Adipose tissue (tissue), 3 donors: ENCODE results near the gene PRKCE. TPM values are rescaled to one million over a fixed set of nuclear protein-coding genes. Genes with fewer than 3 reads are reported as not detected.

ENCODE experiments used
- H3K27ac ChIP-seq: one replicate; pipeline ENCODE4 v1.5.1; 2013; ENCODE audit warnings: low read depth, low read length
- WGBS, 3 donors: extraction: QIAGEN DNeasy Blood & Tissue Kit; methylation state at CpG; one replicate each; pipeline ENCODE4 v1.1.7; 2013; 5-methylcytosine and 5-hydroxymethylcytosine counted together
- polyA plus RNA-seq, 3 donors: library from polyadenylated mRNA; stranded (reverse); fragments of 200-250 nt; gene quantifications; one replicate each; pipeline ENCODE4 v1.2.3, GENCODE V29; 2013
- donor health status: healthy with polysubstance abuse.
- donor health status: Bipolar disorder and iron deficiency.
- donor health status: healthy.

The PRKCE gene
- polyA plus RNA-seq, 3 donors: 2.8 to 4.6 (median 3.5) TPM

- 81 to 90% (median 81%) methylated on average over 1 of the region's 1 CpG for WGBS, 3 donors
- no peak overlapping the region for H3K27ac ChIP-seq
These were observed 23.6 kb upstream of the PRKCE start for GRCh38 chr2:45627911-45628310.

- no peak overlapping the region for H3K27ac ChIP-seq
- WGBS, 3 donors: 52 to 92% (median 92%) methylated on average over 1 of the region's 1 CpG
These were observed 21.5 kb upstream of the PRKCE start for GRCh38 chr2:45629971-45630370.

- H3K27ac ChIP-seq: no peak overlapping the region
- WGBS, 3 donors: 91 to 100% (median 93%) methylated on average over 3 of the region's 3 CpGs
These were observed 20.2 kb upstream of the PRKCE start for GRCh38 chr2:45631319-45631718.

GRCh38 chr2:45631955-45632354, 19.5 kb upstream of the PRKCE start:
- H3K27ac ChIP-seq: no peak overlapping the region
- 82 to 94% (median 86%) methylated on average over 3 of the region's 3 CpGs for WGBS, 3 donors

GRCh38 chr2:45634223-45634622, 17.3 kb upstream of the PRKCE start:
- H3K27ac ChIP-seq: no peak overlapping the region
- WGBS, 3 donors: 88 to 91% (median 88%) methylated on average over 5 of the region's 5 CpGs

- no peak overlapping the region for H3K27ac ChIP-seq
- 79 to 89% (median 87%) methylated on average over 5 of the region's 5 CpGs for WGBS, 3 donors
These were observed 15.5 kb upstream of the PRKCE start for GRCh38 chr2:45636008-45636407.

GRCh38 chr2:45637440-45637839, 14.0 kb upstream of the PRKCE start:
- no peak overlapping the region for H3K27ac ChIP-seq
- 58 to 67% (median 63%) methylated on average over 5 of the region's 5 CpGs for WGBS, 3 donors

GRCh38 chr2:45640576-45640975, 10.9 kb upstream of the PRKCE start:
- 68 to 83% (median 81%) methylated on average over 2 of the region's 2 CpGs for WGBS, 3 donors

GRCh38 chr2:45643095-45643494, 8.4 kb upstream of the PRKCE start:
- WGBS, 3 donors: 21 to 32% (median 24%) methylated on average over 10 to 11 of the region's 11 CpGs

More at GRCh38 chr2:45640576-45640975, 10.9 kb upstream of the PRKCE start:
- no peak overlapping the region for H3K27ac ChIP-seq

GRCh38 chr2:45643543-45644542, 7.6 kb upstream of the PRKCE start:
- no peak overlapping the region for H3K27ac ChIP-seq
- 10 to 16% (median 14%) methylated on average over 40 to 49 of the region's 49 CpGs for WGBS, 3 donors

More at GRCh38 chr2:45643095-45643494, 8.4 kb upstream of the PRKCE start:
- no peak overlapping the region for H3K27ac ChIP-seq

GRCh38 chr2:45646289-45646688, 5.2 kb upstream of the PRKCE start:
- WGBS, 3 donors: 94 to 99% (median 98%) methylated on average over 2 of the region's 2 CpGs

GRCh38 chr2:45647356-45647755, 4.1 kb upstream of the PRKCE start:
- WGBS, 3 donors: 79 to 87% (median 87%) methylated on average over 9 of the region's 9 CpGs
- H3K27ac ChIP-seq: no peak overlapping the region

More at GRCh38 chr2:45646289-45646688, 5.2 kb upstream of the PRKCE start:
- no peak overlapping the region for H3K27ac ChIP-seq

- WGBS, 3 donors: 82 to 92% (median 87%) methylated on average over 3 of the region's 3 CpGs
- no peak overlapping the region for H3K27ac ChIP-seq
These were observed 3.4 kb upstream of the PRKCE start for GRCh38 chr2:45647986-45648520.

GRCh38 chr2:45648636-45649035, 2.8 kb upstream of the PRKCE start:
- H3K27ac ChIP-seq: no peak overlapping the region
- WGBS, 3 donors: 53 to 76% (median 66%) methylated on average over 2 of the region's 2 CpGs

GRCh38 chr2:45649462-45649857, 2.0 kb upstream of the PRKCE start:
- peak overlapping the region; percentile 94 for H3K27ac ChIP-seq
- 7 to 11% (median 7%) methylated on average over 10 of the region's 10 CpGs for WGBS, 3 donors

GRCh38 chr2:45649858-45650811, 1.3 kb upstream of the PRKCE start:
- WGBS, 3 donors: 0% methylated on average over 59 to 66 of the region's 66 CpGs
- H3K27ac ChIP-seq: peak overlapping the region; percentile 94

GRCh38 chr2:45650851-45651414, 542 bp upstream of the PRKCE start:
- H3K27ac ChIP-seq: peak overlapping the region; percentile 94
- WGBS, 3 donors: 0 to 1% (median 1%) methylated on average over 61 to 77 of the region's 79 CpGs
